C4-2B (cell line): Measurements from ENCODE around the gene CHST13.

ENCODE experiments used
- H3K27ac ChIP-seq: fragments of 450-650 bp; 2 replicates; pipeline ENCODE4 v1.5.1; 2017
- CTCF ChIP-seq: fragments of 450-650 bp; conservative IDR thresholded peaks from 2 replicates; pipeline ENCODE4 v1.5.1; 2017; ENCODE audit warnings: mild to moderate bottlenecking
- ZFX ChIP-seq: fragments of 450-650 bp; IDR thresholded peaks from 2 replicates; pipeline ENCODE4 v1.6.1; 2017

CHST13 gene

DNA sequence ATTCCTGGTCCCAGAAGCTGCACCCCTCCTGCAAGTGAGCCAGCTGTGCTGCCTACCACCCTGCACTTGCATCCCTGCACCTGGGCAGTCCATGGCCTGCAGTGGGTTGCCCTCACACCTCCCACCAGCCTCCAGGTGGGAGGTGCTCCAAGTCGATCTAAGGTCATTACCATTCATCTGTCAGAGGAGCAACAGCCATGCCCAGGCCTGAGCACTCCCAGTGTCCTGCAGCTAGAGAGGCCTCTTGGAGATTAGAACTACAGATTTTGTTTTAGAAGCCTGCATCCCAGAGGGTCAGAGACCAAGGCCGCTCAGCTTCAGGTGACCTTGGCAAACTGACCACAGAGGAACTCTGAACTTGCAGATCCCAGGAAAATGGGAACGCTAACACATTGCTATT lies 39.3 kb upstream of the CHST13 start:
- H3K27ac ChIP-seq = no peak overlapping the region
- no peak for TF ChIP-seq CTCF

DNA sequence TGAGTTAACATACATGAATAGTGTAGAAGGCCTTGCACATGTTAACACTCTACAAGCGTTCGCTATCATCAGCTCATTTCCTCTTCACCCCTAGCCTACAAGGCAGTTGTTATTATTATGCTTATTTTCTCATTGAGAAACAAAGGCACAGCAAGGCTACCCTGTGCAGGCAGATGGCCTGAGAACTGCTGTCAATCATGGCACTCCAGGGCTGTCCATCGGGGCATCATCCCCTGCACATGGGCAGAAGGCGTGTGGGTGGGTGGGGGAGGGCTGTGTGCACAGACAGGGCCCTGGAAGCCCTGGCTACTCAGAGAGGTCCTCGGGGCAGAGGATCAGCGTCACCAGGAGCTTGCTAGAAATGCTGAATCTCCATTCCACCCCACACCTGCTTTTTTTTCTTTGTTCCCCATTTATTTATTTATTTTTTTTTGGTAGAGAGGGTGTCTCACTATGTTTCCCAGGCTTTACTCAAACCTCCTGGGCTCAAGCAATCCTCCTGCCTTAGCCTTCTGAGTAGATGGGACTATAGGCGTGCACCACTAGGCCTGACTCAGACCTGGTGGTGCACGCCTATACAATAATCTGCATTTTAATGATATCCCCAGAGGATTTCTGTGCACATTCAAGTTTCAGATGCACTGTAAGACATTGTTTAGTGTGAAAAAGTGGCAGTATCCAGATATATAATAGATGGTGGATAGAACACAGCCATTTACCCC lies 38.6 kb upstream of the CHST13 start:
- TF ChIP-seq ZFX (no peak), CTCF (no peak)
- no peak overlapping the region for H3K27ac ChIP-seq

- H3K27ac ChIP-seq = no peak overlapping the region
Observed at GRCh38 chr3:126485956-126486355, 38.0 kb upstream of the CHST13 start.

GRCh38 chr3:126486360-126486847 lies 37.6 kb upstream of the CHST13 start:
- H3K27ac ChIP-seq = no peak overlapping the region
- TF ChIP-seq ZFX (no peak), CTCF (no peak)

More at GRCh38 chr3:126485956-126486355, 38.0 kb upstream of the CHST13 start:
- no peak for TF ChIP-seq CTCF

DNA sequence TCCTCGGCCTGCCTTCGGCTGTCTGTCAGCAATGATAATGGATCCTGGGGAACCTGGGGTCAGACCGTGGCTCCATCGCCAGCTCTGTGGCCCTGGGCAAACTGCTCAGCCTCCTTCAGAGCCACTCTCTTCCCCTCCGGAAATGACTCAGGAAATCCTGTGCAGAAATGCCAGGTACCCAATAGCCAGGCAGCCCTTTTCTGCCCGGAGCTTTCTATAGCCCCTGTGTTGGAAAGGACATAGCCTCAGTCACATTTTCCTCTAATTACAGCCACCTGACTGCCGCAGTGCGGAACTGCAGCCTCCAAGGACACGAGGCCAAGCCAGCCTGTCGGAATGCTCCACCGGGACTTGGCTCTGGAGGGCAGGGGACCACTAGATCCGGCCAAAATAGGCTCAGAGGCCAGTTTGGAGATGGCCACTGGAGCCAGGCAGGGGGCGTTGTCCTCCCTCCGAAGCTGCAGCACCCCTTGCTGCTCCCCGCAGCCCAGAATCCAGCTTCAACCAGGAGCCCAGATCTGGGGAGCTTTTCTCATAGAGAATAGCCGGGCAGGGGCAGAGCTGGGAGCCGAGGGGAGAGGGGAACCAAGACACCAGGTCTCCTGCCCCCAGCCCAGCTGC lies 36.7 kb upstream of the CHST13 start:
- no peak for TF ChIP-seq CTCF
- TF ChIP-seq ZFX = no peak
- H3K27ac ChIP-seq = no peak overlapping the region

DNA sequence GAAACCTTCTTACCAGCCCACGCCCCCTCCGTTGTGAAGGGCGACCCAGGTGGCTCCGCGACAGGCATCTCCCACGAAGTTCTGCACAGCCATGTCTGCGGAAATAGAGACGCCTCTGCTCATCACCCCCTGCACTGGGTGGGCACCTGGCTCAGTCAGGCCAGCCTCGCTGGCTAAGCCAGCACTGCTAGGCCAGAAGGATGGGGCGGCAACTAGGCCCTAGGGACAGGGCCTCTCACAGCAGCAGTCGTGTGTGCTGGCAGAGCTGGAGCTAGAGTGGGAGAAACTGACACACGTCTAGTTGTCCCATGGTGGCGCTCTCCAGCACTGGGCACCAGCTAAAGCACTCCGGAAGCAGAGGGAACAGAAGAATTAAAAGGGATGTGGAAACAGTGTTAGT lies 35.8 kb upstream of the CHST13 start:
- TF ChIP-seq ZFX (no peak), CTCF (no peak)
- no peak overlapping the region for H3K27ac ChIP-seq

DNA sequence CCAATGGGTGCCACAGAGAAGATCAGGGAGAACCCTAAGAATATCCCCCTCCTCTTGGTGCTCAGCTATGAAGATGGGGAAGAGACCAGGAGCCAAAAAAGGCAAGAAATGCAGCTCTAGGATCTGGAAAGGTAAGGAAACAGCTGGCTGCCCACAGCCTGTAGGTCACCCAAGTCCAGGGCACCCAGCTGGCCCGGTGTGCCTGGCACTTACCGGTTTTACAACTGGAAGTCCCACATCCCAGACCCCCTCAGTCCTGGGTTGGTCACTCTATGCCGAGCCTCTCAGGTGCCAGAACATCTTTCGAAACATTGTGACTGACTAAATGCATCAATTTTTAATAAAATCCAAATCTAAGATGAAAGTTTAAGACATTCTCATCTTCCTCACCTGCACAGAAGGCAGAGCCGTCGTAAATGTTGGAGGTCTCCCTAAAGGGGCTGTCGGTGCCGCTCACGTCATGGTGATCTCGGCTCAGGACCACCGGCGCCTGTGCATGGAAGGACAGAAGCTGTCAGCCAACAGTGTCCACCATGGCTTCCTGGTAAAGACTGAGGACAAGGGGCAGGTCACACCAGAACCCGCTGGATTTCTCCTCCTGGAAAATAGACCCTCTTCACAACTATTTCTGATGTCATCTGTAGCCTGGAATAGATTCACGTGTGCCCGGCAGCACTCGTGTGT lies 34.9 kb upstream of the CHST13 start:
- no peak overlapping the region for H3K27ac ChIP-seq
- TF ChIP-seq ZFX (no peak), CTCF (no peak)
